CD4-positive, alpha-beta T cell treated with Interleukin-12 subunit alpha and Interleukin-12 subunit beta, for 1 hour (primary cell): Measurements from ENCODE around the gene RAB21.
"Not testable (repeated sequence)": the region's sequence is repeated elsewhere in the genome, so short reads cannot be mapped to it uniquely, and the experiment has no call there.

ENCODE experiments used
- DNase-seq: peaks from one replicate; pipeline ENCODE4 v3.0.0-alpha.2; 2020

RAB21 gene

DNA sequence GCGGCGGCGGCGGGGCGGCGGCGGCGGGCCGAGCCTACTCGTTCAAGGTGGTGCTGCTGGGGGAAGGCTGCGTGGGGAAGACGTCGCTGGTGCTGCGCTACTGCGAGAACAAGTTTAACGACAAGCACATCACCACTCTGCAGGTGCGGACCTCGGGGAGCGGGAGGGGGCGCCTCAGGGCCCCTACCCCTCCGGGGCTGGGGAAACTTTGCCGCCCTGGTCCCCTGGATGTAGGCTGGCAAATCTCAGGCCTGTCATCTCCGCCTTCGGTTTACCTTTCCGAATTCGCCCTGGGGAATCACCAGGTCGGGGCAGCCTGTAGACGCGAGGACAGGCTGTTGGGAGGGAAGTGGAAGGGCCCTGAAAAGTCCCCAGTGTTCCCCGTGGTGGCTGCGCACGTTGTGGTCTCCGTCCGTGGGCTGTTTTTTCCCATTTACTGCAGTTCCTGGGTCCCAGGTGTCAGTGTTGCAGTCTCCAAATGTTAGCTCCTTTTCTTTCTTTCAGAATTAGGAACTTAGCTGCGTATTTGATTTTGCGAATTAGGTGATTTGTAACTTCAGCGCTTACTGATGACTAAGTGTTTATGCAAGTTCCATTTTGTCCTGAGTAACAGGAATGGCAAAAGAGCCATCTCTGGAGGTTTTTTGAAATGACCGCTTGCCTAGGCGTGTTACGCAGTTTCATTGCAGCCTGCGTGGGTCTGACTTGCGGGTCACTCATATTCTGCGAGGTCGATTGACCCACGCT lies 656 bp downstream of the RAB21 start:
- DNase-seq = peak; percentile 71

DNA sequence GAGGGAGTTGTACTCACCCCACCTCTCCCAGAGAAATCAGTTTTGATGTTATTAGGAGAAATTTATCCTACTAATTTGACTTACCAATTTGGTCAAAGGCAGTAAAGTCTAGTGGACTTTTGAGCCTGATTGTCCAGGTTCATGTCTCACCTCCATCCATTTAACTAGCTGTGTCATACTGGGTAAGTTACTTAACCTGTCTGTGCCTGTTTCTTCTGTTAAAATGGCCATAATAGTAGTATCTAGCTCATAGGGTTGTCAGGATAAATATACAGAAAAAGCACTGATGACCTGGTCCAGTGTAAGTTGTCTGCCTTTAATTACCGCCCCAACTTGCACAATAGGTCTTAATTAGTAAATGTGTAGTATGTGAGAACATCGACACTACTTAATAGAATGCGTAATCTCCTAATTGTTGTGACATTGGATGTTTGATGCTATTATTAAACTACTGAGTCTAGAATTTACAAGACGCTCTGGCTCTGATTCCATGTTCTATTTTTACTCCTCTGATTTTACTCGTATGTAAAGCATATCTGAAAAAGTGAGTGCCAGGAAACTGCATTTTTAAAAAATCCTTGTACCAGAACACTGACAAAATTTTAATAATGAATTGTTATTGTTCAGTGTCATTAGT lies 1.5 kb downstream of the RAB21 start:
- no peak for DNase-seq

GRCh38 chr12:71759941-71760340 lies 5.3 kb downstream of the RAB21 start:
- DNase-seq = no peak

DNA sequence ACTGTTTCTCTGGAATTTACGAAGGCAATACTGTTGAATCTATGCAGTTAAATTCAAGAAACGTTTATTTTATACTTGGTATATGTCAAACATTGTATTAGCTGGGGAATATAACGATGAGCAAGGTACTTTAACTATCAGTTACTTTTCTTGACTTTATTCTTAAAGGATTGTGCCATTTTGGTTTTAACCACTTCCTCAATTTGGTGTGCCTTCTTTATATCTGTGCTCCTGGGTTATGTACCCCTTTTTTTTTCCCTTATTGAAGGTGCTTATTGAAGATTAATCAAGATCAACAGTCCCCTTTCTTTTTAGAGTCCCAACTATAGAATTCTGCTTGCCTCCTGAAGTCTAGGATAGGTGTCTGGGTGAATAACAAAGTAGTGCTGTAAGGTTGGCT lies 5.8 kb downstream of the RAB21 start:
- DNase-seq = no peak

GRCh38 chr12:71761354-71761753 lies 6.7 kb downstream of the RAB21 start:
- not testable (repeated sequence) for DNase-seq

DNA sequence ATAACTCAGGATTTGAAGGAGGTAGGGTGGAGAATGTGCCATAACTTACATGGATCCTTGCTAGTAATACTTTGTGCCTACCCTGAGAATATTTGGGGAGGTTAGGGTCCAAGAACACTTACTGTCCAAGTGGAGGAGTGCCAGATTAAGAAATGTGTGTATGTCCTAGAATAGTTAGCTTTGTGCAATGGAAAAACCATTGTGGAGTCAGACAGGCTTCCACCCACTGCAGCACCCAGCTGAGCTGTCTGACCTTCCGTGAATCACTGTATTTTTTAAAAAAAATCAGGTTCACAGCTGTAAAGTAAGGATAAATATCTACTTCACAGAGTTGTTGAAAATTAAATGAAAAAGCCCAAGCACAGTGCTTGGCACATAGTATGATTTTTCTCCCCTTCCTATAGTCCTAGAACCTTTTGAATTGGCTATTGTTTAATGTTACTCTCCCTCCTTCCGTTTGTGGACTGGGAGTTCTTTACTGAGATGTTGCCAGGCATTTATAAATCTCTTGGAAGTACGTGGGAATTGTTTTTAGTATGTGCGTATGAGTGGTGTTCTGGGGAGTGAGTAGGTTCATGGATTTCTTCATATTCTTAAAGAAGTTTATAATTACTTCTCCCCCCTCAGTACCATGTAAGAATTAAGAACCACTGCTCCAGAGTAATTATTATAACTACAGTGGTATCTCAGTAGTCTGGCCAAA lies 9.2 kb downstream of the RAB21 start:
- no peak for DNase-seq

DNA sequence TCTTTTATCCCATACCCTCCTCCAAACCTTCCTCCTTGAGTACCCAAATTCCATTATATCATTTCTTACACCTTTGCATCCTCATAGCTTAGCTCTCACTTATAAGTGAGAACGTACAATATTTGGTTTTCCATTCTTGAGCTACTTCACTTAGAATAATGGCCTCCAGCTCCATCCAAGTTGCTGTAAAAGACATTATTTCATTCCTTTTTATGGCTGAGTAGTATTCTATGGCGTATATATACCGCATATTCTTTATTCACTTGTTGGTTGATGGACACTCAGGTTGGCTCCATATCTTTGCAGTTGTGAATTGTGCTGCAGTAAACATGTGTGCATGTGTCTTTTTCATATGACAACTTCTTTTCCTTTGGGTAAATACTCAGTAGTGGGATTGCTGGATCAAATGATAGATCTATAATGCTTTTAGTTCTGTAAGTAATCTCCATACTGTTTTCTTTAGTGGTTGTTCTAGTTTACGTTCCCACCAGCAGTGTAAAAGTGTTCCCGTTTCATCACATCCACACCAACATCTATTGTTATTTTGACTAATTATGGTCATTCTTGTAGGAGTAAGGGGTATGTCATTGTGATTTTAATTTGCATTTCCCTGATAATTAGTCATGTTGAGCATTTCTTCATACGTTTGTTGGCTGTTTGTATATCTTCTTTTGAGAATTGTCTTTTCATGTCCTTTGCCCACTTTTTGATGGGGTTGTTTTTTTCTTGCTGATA lies 10.1 kb downstream of the RAB21 start:
- DNase-seq = no peak

DNA sequence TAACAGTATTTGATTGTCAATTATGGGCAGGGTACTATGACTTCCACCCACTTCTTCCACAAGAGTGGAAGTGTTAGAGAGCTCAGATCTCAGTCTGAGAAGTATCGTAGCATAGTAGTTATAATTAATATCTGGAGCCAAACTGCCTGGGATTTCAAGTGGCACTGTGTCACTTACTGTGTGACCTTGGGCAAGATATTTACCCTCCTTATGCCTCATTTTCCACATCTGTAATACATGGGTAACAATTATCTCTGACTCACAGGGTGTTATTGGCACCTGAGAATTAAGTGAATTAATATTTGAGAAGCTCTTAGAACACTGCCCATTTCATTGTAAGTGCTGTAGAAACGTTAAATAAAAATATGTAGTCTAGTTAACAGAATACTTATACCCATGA lies 11.5 kb downstream of the RAB21 start:
- no peak for DNase-seq

- DNase-seq = no peak
Measured at GRCh38 chr12:71767183-71767582, 12.5 kb downstream of the RAB21 start.

GRCh38 chr12:71768900-71769299 lies 14.2 kb downstream of the RAB21 start:
- DNase-seq = no peak

DNA sequence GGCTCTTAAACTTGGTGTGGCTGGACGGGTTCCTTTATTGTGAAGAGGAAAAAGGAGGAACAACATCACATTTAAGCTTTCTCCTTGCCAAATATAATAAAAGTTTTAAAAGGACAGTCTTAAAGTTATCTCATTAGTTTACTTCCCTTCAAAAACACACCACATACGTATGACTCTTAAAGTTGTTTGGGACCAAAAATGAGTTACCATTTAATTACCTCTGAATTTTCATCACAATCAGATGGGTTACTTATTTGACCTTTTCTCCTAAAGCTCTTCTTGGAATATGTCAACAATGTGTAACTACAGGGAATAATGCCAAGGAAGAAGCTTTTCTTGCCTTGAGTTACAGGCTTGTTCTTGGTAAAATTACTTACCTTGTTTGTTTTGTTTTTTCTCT lies 16.4 kb downstream of the RAB21 start:
- DNase-seq = no peak

DNA sequence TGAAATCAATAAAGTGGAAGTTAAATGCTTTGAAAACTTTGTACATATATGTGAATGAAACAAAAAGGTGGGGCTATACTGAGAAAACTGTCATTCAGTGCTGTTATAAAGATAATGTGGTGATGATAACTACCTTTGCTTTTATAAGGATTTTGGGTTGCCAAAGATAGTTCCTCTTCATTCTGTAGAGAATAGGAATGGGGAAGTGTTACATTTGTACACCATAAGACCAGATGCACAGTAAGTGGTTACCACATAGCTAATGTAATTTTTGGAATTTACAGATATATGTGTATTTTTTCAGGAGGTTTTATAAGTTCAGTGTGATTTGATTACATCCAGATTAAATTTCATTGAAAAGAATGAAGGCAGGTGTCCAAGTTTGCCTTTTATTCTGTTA lies 18.1 kb downstream of the RAB21 start:
- no peak for DNase-seq

GRCh38 chr12:71780237-71780822 lies 25.7 kb downstream of the RAB21 start:
- DNase-seq = peak; percentile 49

DNA sequence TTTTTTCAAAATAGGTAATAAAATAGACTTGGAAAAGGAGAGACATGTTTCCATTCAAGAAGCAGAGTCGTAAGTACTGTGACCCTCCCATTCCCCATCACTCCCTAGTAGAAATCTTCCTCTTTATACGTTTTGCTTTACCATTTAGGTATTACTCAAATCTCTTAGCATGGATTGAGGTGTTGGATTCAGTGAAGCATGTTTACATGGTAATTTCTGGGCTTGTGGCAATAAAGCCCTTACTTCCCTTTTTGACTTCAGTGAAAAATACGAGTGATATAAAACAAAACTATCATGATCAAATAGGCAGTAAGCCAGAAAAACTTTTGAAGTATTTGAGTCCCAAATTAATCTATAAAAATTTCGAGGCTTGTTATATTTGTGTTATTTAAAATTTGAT lies 27.4 kb downstream of the RAB21 start:
- DNase-seq = no peak

DNA sequence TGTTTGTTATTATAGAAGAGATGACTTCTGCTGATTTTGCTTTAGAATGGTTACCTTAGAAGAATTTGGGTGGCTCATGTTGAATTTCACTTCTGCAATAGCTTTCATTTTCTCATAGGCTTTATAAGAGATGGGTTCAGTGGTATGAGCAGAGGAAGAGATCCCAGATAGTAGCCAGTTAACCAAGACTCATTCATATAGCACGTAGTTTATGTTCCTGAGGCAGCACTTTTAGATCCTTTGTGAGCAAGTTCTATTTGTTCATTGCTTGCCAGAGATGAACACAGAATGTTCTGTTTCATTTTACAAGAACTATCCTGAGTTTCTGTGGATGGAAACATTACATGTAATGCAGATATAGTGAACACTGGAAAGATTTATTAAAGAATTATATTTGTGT lies 32.2 kb downstream of the RAB21 start:
- DNase-seq = no peak

DNA sequence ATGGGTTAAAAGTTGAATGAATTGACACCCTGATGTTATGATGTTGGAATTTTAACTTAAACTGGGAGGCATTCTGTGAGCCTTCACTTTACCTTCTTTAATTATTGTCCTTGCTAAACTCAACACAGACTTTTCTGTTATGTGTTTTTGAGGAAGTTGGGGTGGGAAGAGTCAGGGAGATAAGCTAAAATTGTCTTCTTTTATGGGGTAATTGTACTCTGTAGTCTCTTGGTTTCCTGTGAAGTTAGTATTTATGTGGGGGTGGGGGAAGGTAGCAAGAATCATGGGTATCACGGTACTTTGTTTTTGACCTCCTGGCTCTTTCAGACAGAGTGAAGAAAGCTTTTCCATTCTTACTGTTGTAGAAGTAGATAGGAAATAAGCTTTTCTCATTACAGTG lies 32.9 kb downstream of the RAB21 start:
- no peak for DNase-seq

DNA sequence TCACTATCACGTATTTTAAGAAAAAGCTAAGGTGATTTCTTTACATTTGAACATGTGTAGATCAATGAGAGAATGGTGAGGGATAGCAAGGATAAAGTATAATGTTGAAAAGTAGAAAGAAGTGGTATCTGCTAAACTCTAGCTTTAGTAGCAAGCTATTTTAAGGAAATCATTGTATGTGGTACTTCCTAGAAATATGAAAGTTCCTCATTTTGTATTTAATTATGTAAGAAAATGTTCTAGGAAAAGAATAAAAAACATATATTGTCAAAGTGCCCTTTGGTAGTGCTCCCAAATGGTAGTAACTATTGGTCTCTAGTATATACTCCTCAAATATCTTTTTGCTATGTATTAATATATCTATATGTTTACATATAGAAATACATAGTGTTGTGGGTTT lies 35.7 kb downstream of the RAB21 start:
- DNase-seq = no peak

- no peak for DNase-seq
Measured at GRCh38 chr12:71791473-71792150, 36.9 kb downstream of the RAB21 start.

DNA sequence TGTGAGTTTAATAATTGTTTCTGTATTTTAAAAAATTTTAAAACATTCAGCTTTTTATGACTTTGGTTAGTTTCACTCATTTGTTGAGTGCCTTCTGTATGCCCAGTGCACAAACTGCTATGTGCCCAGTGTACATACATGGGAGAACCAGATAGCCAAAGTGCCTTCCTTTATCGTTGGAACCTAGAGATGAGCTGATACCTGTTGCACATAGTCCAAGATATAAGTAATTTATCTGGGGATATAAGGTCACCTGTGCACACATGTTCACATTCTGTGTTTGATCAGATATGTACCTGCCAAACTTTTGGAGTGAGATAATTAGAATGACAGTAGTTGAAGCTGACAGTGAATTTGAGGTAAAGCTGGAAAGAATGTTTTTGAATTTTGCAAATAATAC lies 37.9 kb downstream of the RAB21 start:
- DNase-seq = no peak

- DNase-seq = no peak
Measured at GRCh38 chr12:71795901-71796300, 41.2 kb downstream of the RAB21 start.

DNA sequence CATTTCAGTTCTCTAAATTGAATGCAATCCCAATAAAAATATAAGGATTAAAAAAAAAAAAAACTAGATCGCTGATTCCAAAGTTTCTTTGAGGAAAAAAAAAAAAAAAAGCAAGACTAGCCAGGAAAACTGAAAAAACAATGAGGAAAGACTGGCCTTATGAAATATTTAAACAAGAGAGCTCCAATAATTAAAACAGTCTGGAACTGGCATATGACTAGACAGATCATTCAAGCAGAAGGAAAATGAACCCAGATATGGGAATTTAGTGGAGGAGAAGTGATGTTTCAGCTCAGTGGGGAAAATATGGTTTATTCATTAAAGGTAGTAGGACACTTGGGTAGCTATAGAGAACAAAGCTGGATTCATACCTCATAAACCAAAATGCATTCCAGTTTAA lies 42.9 kb downstream of the RAB21 start:
- no peak for DNase-seq

DNA sequence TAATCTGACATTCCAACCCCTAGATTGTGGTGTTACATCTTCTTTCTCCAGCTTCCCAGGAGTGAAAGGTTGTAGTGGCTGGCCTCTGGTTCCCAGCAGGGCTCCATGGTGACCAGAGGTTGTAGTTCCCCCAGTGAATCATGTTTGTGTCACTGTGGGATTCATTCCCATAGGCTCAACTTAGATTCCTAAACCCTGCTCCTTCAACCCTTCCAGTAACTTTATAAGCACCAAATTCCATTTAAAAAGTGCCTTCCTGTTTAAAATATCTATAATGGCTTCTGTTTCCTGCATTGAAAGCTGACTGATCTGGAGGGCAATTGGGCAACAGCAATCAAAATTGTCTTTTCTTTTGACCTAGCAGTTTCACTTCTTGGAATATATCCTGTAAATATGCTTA lies 44.4 kb downstream of the RAB21 start:
- DNase-seq = no peak

DNA sequence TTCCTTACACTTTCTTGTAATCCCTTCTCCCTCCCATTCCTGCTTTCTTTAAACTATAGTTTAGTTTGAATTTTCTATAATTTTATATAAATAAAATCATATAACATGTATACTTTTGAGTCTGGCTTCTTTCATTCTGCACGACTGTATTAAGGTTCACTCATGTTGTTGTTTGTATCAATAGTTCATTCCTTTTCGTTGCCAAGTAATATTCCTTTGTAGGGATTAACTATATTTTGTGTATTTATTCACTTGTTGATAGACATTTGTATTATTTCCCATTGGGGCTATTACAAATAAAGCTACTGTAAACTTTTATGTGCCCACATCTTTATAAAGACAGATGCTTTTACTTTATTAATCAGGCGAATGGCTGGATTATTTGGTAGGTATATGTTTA lies 45.5 kb downstream of the RAB21 start:
- no peak for DNase-seq
